HepG2 (cell line): ENCODE data around the gene TM2D3. TPM values are rescaled to one million over a fixed set of nuclear protein-coding genes. Genes with fewer than 3 reads are reported as not detected.

Experiments
- CREB1 ChIP-seq, 2 experiments: fragments of 450-650 bp in 1 of 2; IDR thresholded peaks; 2 replicates each; pipeline ENCODE4 v1.6.1; 2016 to 2017; ENCODE audit warnings: control low read depth in 1 of 2, mild to moderate bottlenecking in 1 of 2, missing compliant biosample characterization in 1 of 2, missing genetic modification characterization in 1 of 2
- ELF3 ChIP-seq: IDR thresholded peaks from 2 replicates; pipeline ENCODE4 v1.6.1; 2016; ENCODE audit warnings: missing genetic modification reagents, missing compliant biosample characterization
- GATAD2A ChIP-seq: IDR thresholded peaks from 2 replicates; pipeline ENCODE4 v1.6.1; 2016
- KLF16 ChIP-seq, 2 experiments: sonication (generic) in 1 of 2; formaldehyde crosslinking in 1 of 2; IDR thresholded peaks; 2 replicates each; pipeline versions ENCODE4 v1.6.1 to v1.8.0; 2016 to 2023; ENCODE audit warnings: missing genetic modification reagents in 2 of 2, missing compliant biosample characterization in 1 of 2
- PAWR ChIP-seq: sonication (generic); formaldehyde crosslinking; IDR thresholded peaks from 2 replicates; pipeline ENCODE4 v1.4.0; 2020; ENCODE audit warnings: missing genetic modification reagents, mild to moderate bottlenecking, borderline replicate concordance
- SYNCRIP ChIP-seq: fragments of 200-400 bp; formaldehyde crosslinking; IDR thresholded peaks from 2 replicates; pipeline ENCODE4 v1.6.1; 2018; ENCODE audit warnings: mild to moderate bottlenecking, low read depth, low read length; ENCODE audit not compliant: insufficient read depth
- ZFP36L2 ChIP-seq: sonication (generic); formaldehyde crosslinking; IDR thresholded peaks from 2 replicates; pipeline ENCODE4 v1.4.0; 2020; ENCODE audit warnings: missing genetic modification reagents
- ZNF274 ChIP-seq: sonication (generic); formaldehyde crosslinking; IDR thresholded peaks from 2 replicates; pipeline ENCODE4 v1.5.1; 2020; ENCODE audit warnings: mild to moderate bottlenecking, missing genetic modification reagents
- ZNF570 ChIP-seq: sonication (generic); formaldehyde crosslinking; IDR thresholded peaks from 2 replicates; pipeline ENCODE4 v1.4.0; 2020; ENCODE audit warnings: mild to moderate bottlenecking, missing genetic modification reagents, borderline replicate concordance
- ZNF747 ChIP-seq: sonication (generic); formaldehyde crosslinking; IDR thresholded peaks from 2 replicates; pipeline ENCODE4 v1.8.1; 2023; ENCODE audit warnings: missing genetic modification reagents, mild to moderate bottlenecking, borderline replicate concordance
- ZNF83 ChIP-seq: sonication (generic); formaldehyde crosslinking; IDR thresholded peaks from 2 replicates; pipeline ENCODE4 v1.4.0; 2020; ENCODE audit warnings: missing genetic modification reagents, mild to moderate bottlenecking, borderline replicate concordance
- polyA plus RNA-seq, 8 experiments: library from polyadenylated mRNA; depleted of rRNA in 3 of 8; stranded (reverse) in 7 of 8; unstranded in 1 of 8; fragments of >200 nt; fragmentation: Illumina TruSeq in 4 of 8; extraction: Trizol in 4 of 8; gene quantifications; 2 replicates each; pipeline versions ENCODE4 v1.2.1 to v1.2.3, GENCODE V29; 2011 to 2016; ENCODE audit warnings: low read depth in 4 of 8, missing spikeins in 1 of 8, mixed read lengths in 1 of 8; ENCODE audit not compliant: insufficient read depth in 1 of 8
- total RNA-seq, 5 experiments: library from RNA; depleted of rRNA; stranded (reverse); fragments of >200 nt; fragmentation: Illumina TruSeq; extraction: Trizol; gene quantifications; 2 replicates each; pipeline ENCODE4 v1.2.3, GENCODE V29; 2016; ENCODE audit warnings: low read depth in 1 of 5
- TF ChIP-seq, protein P1 (sequence below): sonication (generic); IDR thresholded peaks from 2 replicates; pipeline ENCODE4 v1.6.1; 2016; ENCODE audit warnings: low read depth, borderline replicate concordance
- TF ChIP-seq, protein P2 (sequence below): sonication (generic); formaldehyde crosslinking; IDR thresholded peaks from 2 replicates; pipeline ENCODE4 v1.4.0; 2020; ENCODE audit warnings: mild to moderate bottlenecking, missing genetic modification reagents
- TF ChIP-seq, protein P3 (sequence below): IDR thresholded peaks from 2 replicates; pipeline ENCODE4 v1.6.1; 2018; ENCODE audit warnings: missing genetic modification reagents
- TF ChIP-seq, protein P4 (sequence below): sonication (generic); formaldehyde crosslinking; IDR thresholded peaks from 2 replicates; pipeline ENCODE4 v1.8.1; 2023; ENCODE audit warnings: mild to moderate bottlenecking, inconsistent platforms, moderate library complexity, missing genetic modification reagents, borderline replicate concordance
- TF ChIP-seq, protein P5 (sequence below): sonication (generic); formaldehyde crosslinking; IDR thresholded peaks from 2 replicates; pipeline ENCODE4 v1.5.0; 2020; ENCODE audit warnings: mild to moderate bottlenecking, missing genetic modification reagents, moderate library complexity
- TF ChIP-seq, protein P6 (sequence below): IDR thresholded peaks from 2 replicates; pipeline ENCODE4 v1.6.1; 2016; ENCODE audit warnings: control low read depth

The TM2D3 gene
- total and polyA plus RNA-seq, 2 of the 13 experiments (the other 11 are each of a cell fraction or from before 2014, with no cell fraction given), result 31.1 to 72.7 TPM

DNA sequence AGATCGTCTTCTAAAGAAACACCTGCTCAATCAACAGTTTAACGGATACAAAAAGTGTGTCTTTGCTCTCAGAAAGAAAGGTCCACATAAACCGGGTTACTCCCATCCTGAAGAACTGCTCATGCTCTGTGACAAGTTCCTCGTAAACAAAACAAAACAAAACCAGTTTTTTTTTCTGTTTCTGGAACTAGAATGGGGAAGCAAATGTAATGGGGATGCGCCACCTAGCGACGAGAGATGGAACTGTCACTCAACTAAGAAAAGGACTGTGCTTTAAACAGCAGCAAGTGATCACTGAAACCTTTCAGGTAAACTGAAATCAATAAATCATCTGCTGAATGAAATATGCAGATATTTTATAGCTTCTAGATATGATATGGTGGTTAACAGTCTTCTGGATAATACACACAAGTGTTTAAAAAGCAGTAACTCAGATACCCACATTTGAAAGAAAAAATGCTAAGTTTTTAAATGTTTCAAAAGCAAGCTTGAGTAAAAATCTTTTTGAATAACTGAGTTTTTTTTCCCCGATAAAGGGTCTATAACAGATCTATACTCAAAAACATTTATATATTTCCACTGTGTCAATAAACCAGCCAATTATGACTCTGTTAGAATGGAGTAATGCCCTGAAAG is 10.9 kb downstream of the TM2D3 start (continued):
- TF ChIP-seq CREB1 (IDR thresholded peaks at IDR 0.05), result no peak
- TF ChIP-seq CREB1 (CRISPR knock-in tag; IDR thresholded peaks at IDR 0.05), result peak; percentile 54
- 0 out of 2 replicates have a peak, but pooled peaks have one; percentile 13 for TF ChIP-seq GATAD2A
- TF ChIP-seq, protein P1, sequence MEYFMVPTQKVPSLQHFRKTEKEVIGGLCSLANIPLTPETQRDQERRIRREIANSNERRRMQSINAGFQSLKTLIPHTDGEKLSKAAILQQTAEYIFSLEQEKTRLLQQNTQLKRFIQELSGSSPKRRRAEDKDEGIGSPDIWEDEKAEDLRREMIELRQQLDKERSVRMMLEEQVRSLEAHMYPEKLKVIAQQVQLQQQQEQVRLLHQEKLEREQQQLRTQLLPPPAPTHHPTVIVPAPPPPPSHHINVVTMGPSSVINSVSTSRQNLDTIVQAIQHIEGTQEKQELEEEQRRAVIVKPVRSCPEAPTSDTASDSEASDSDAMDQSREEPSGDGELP, result no peak
- no peak for TF ChIP-seq KLF16 (CRISPR knock-in tag; IDR thresholded peaks at IDR 0.05)
- TF ChIP-seq SYNCRIP, result no peak
- TF ChIP-seq, protein P2, sequence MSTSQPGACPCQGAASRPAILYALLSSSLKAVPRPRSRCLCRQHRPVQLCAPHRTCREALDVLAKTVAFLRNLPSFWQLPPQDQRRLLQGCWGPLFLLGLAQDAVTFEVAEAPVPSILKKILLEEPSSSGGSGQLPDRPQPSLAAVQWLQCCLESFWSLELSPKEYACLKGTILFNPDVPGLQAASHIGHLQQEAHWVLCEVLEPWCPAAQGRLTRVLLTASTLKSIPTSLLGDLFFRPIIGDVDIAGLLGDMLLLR (CRISPR knock-in tag), result no peak
- TF ChIP-seq ZFP36L2 (CRISPR knock-in tag), result no peak
- TF ChIP-seq, protein P3, sequence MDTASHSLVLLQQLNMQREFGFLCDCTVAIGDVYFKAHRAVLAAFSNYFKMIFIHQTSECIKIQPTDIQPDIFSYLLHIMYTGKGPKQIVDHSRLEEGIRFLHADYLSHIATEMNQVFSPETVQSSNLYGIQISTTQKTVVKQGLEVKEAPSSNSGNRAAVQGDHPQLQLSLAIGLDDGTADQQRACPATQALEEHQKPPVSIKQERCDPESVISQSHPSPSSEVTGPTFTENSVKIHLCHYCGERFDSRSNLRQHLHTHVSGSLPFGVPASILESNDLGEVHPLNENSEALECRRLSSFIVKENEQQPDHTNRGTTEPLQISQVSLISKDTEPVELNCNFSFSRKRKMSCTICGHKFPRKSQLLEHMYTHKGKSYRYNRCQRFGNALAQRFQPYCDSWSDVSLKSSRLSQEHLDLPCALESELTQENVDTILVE (CRISPR knock-in tag), result no peak
- TF ChIP-seq, protein P4, sequence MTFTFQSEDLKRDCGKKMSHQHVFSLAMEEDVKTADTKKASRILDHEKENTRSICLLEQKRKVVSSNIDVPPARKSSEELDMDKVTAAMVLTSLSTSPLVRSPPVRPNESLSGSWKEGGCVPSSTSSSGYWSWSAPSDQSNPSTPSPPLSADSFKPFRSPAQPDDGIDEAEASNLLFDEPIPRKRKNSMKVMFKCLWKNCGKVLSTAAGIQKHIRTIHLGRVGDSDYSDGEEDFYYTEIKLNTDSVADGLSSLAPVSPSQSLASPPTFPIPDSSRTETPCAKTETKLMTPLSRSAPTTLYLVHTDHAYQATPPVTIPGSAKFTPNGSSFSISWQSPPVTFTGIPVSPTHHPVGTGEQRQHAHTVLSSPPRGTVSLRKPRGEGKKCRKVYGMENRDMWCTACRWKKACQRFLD (CRISPR knock-in tag), result no peak
- no peak for TF ChIP-seq ZNF747
- TF ChIP-seq ZNF570 (CRISPR knock-in tag), result no peak
- TF ChIP-seq, protein P5, sequence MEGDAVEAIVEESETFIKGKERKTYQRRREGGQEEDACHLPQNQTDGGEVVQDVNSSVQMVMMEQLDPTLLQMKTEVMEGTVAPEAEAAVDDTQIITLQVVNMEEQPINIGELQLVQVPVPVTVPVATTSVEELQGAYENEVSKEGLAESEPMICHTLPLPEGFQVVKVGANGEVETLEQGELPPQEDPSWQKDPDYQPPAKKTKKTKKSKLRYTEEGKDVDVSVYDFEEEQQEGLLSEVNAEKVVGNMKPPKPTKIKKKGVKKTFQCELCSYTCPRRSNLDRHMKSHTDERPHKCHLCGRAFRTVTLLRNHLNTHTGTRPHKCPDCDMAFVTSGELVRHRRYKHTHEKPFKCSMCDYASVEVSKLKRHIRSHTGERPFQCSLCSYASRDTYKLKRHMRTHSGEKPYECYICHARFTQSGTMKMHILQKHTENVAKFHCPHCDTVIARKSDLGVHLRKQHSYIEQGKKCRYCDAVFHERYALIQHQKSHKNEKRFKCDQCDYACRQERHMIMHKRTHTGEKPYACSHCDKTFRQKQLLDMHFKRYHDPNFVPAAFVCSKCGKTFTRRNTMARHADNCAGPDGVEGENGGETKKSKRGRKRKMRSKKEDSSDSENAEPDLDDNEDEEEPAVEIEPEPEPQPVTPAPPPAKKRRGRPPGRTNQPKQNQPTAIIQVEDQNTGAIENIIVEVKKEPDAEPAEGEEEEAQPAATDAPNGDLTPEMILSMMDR (CRISPR knock-in tag), result peak; percentile 89
- TF ChIP-seq PAWR, result no peak
- TF ChIP-seq ELF3 (CRISPR knock-in tag), result peak; percentile 56; the same call in 1 of the 2 replicates
- TF ChIP-seq ZNF83 (CRISPR knock-in tag), result no peak
- TF ChIP-seq, protein P6, sequence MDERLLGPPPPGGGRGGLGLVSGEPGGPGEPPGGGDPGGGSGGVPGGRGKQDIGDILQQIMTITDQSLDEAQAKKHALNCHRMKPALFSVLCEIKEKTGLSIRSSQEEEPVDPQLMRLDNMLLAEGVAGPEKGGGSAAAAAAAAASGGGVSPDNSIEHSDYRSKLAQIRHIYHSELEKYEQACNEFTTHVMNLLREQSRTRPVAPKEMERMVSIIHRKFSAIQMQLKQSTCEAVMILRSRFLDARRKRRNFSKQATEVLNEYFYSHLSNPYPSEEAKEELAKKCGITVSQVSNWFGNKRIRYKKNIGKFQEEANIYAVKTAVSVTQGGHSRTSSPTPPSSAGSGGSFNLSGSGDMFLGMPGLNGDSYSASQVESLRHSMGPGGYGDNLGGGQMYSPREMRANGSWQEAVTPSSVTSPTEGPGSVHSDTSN, result peak; percentile 30; the same call in 1 of the 2 replicates
- TF ChIP-seq ZNF274 (CRISPR knock-in tag), result no peak
